Endothelial cell (in vitro differentiated cells): ENCODE data around the gene TENM4. TPM values are rescaled to one million over a fixed set of nuclear protein-coding genes. Genes with fewer than 3 reads are reported as not detected.

Source experiments
- DNase-seq: peaks from one replicate; pipeline ENCODE4 v3.0.0; 2021; ENCODE audit warnings: low spot score
- H3K27ac Mint-ChIP-seq: one replicate; pipeline ENCODE4 v1.8.0; 2021; ENCODE audit warnings: mixed read lengths, inconsistent platforms; ENCODE audit not compliant: unreplicated experiment
- H3K27me3 Mint-ChIP-seq: one replicate; pipeline ENCODE4 v1.8.0; 2021; ENCODE audit warnings: mild to moderate bottlenecking, moderate library complexity, mixed read lengths, inconsistent platforms; ENCODE audit not compliant: unreplicated experiment
- H3K36me3 Mint-ChIP-seq: one replicate; pipeline ENCODE4 v1.8.0; 2021; ENCODE audit warnings: mild to moderate bottlenecking, low read depth, mixed read lengths, inconsistent platforms; ENCODE audit not compliant: unreplicated experiment
- H3K4me1 Mint-ChIP-seq: one replicate; pipeline ENCODE4 v1.8.0; 2021; ENCODE audit warnings: mild to moderate bottlenecking, mixed read lengths, inconsistent platforms; ENCODE audit not compliant: unreplicated experiment
- H3K4me3 Mint-ChIP-seq: one replicate; pipeline ENCODE4 v1.8.0; 2021; ENCODE audit warnings: mild to moderate bottlenecking, mixed read lengths, inconsistent platforms; ENCODE audit not compliant: unreplicated experiment
- H3K9me3 Mint-ChIP-seq: one replicate; pipeline ENCODE4 v1.8.0; 2021; ENCODE audit warnings: mixed read lengths, inconsistent platforms; ENCODE audit not compliant: unreplicated experiment
- CTCF ChIP-seq: fragments of 200-600 bp; sonication (generic); IDR thresholded peaks from one replicate; pipeline ENCODE4 v1.5.0; 2021; ENCODE audit warnings: antibody characterized with exemption; ENCODE audit not compliant: unreplicated experiment
- total RNA-seq: library from RNA; stranded (reverse); fragmentation: NEBNext Ultra II Directional; extraction: Animal tissue kit (Norgen Biotek cat#: 25700); gene quantifications from one replicate; pipeline ENCODE4 v1.2.1, GENCODE V29; 2021; ENCODE audit not compliant: unreplicated experiment

The TENM4 gene
- total RNA-seq, 1 donor from 2014 or later: 1.8 TPM

- Mint-ChIP-seq H3K9me3 (no peaks in the 10 kb centered on the region), H3K27ac (no peak overlapping the region), H3K27me3 (no peaks in the 10 kb centered on the region), H3K4me3 (no peak overlapping the region), H3K36me3 (no peaks in the 10 kb centered on the region), H3K4me1 (no peaks in the 10 kb centered on the region)
- TF ChIP-seq CTCF: no peak
- no peak for DNase-seq
Observed at GRCh38 chr11:79390923-79391322, 49.9 kb downstream of the TENM4 start.

GRCh38 chr11:79390477-79390876 is 50.4 kb downstream of the TENM4 start:
- Mint-ChIP-seq H3K36me3 (no peaks in the 10 kb centered on the region), H3K27me3 (no peaks in the 10 kb centered on the region), H3K27ac (no peak overlapping the region), H3K9me3 (no peaks in the 10 kb centered on the region), H3K4me1 (no peaks in the 10 kb centered on the region), H3K4me3 (no peak overlapping the region)
- DNase-seq: no peak
- no peak for TF ChIP-seq CTCF

- no peak overlapping the region for H3K4me3 Mint-ChIP-seq
- DNase-seq: no peak
- peaks cover under 1% of the 10 kb centered on the region for H3K27me3 Mint-ChIP-seq
- H3K27ac Mint-ChIP-seq: no peak overlapping the region
- H3K4me1 Mint-ChIP-seq: no peaks in the 10 kb centered on the region
- TF ChIP-seq CTCF: no peak
- H3K9me3 Mint-ChIP-seq: no peaks in the 10 kb centered on the region
- no peaks in the 10 kb centered on the region for H3K36me3 Mint-ChIP-seq
Observed at GRCh38 chr11:79388201-79388600, 52.6 kb downstream of the TENM4 start.

- Mint-ChIP-seq H3K36me3 (no peaks in the 10 kb centered on the region), H3K4me3 (no peak overlapping the region), H3K9me3 (no peaks in the 10 kb centered on the region), H3K27me3 (peaks cover 2% of the 10 kb centered on the region), H3K27ac (no peak overlapping the region), H3K4me1 (no peaks in the 10 kb centered on the region)
- TF ChIP-seq CTCF: no peak
- DNase-seq: no peak
Observed at GRCh38 chr11:79383874-79384273, 57.0 kb downstream of the TENM4 start.

- no peak overlapping the region for H3K4me3 Mint-ChIP-seq
- H3K4me1 Mint-ChIP-seq: no peaks in the 10 kb centered on the region
- DNase-seq: no peak
- no peaks in the 10 kb centered on the region for H3K9me3 Mint-ChIP-seq
- H3K27me3 Mint-ChIP-seq: peaks cover 2% of the 10 kb centered on the region
- no peak overlapping the region for H3K27ac Mint-ChIP-seq
- H3K36me3 Mint-ChIP-seq: no peaks in the 10 kb centered on the region
- no peak for TF ChIP-seq CTCF
Observed at GRCh38 chr11:79382301-79383050, 58.4 kb downstream of the TENM4 start.
